OCI-LY3 (cell line): Measurements from ENCODE around the gene MPRIP.

Source experiments
- CTCF ChIP-seq: fragments of 200-600, 300-600 bp; sonication (generic); IDR thresholded peaks from 2 replicates; pipeline ENCODE4 v1.5.1; 2014; ENCODE audit warnings: antibody characterized with exemption, low read length, low read depth
- EZH2phosphoT487 ChIP-seq: fragments of 200-600 bp; shearing (Covaris generic); IDR thresholded peaks from 2 replicates; pipeline ENCODE4 v1.6.1; 2018; ENCODE audit warnings: antibody characterized with exemption, mixed run types, low read depth

GRCh38 chr17:17001874-17002520 lies 40.3 kb upstream of the MPRIP start:
- TF ChIP-seq CTCF: peak; percentile 81
- TF ChIP-seq EZH2phosphoT487: no peak
